Endothelial cell of umbilical vein (primary cell): ENCODE measurements around the gene MED22. TPM values are rescaled to one million over a fixed set of nuclear protein-coding genes. Genes with fewer than 3 reads are reported as not detected.

Experiments
- BruUV-seq: library from RNA; stranded (reverse); fragments of 400-500 nt; replicated peaks from 2 replicates; lab custom pipeline; 2021; lab: Mats Ljungman, UMichigan
- CTCF ChIA-PET: fragments of 300-600, 350-600 bp; sonication (Branson Sonifier 250); formaldehyde crosslinking; loops from one replicate; lab custom pipeline; 2021; ENCODE audit warnings: antibody characterized with exemption, inconsistent platforms; lab: Charles Lee
- POLR2A ChIA-PET: fragments of 300-600, 350-600 bp; sonication (Branson Sonifier 250); formaldehyde crosslinking; loops from one replicate; lab custom pipeline; 2021; ENCODE audit warnings: antibody characterized with exemption, inconsistent platforms; lab: Charles Lee
- DNase-seq: peaks from one replicate; pipeline ENCODE4 v3.0.0-alpha.2; 2011; ENCODE audit warnings: low read depth, low spot score
- FAIRE-seq: peaks from 2 replicates; lab custom pipeline; 2011; peaks lifted over from hg19 to GRCh38; lab: Jason Lieb, UNC
- H2AFZ ChIP-seq: 2 replicates; pipeline ENCODE4 v1.6.0; 2012; ENCODE audit warnings: low read depth, low read length, control low read depth, inconsistent platforms
- H3K27ac ChIP-seq: 2 replicates; pipeline ENCODE4 v1.5.1; 2011; ENCODE audit warnings: low read depth, mild to moderate bottlenecking, control low read depth, low read length, moderate library complexity; ENCODE audit not compliant: insufficient read depth
- H3K27me3 ChIP-seq, 2 experiments: 2 replicates each; pipeline versions ENCODE4 v1.6.0 to v1.6.1; 2011; ENCODE audit warnings: low read length in 2 of 2, mixed read lengths in 1 of 2; ENCODE audit not compliant: control insufficient read depth in 2 of 2, insufficient read depth in 2 of 2
- H3K36me3 ChIP-seq, 2 experiments: 2 replicates in 1 of 2; 3 replicates in 1 of 2; pipeline ENCODE4 v1.5.1; 2011; ENCODE audit warnings: low read length in 2 of 2, mild to moderate bottlenecking in 1 of 2, moderate library complexity in 1 of 2; ENCODE audit not compliant: control insufficient read depth in 2 of 2, insufficient read depth in 2 of 2; ENCODE audit errors: extremely low read depth in 1 of 2
- H3K4me1 ChIP-seq: 3 replicates; pipeline ENCODE4 v1.5.1; 2011; ENCODE audit warnings: mild to moderate bottlenecking, low read length; ENCODE audit not compliant: control insufficient read depth, insufficient read depth; ENCODE audit errors: extremely low read depth
- H3K4me2 ChIP-seq: 2 replicates; pipeline ENCODE4 v1.6.1; 2011; ENCODE audit warnings: low read length, control low read depth, mixed read lengths; ENCODE audit not compliant: insufficient read depth
- H3K4me3 ChIP-seq, 3 experiments: fragments of 200-600 bp in 1 of 3; sonication (generic), shearing (Covaris generic) in 1 of 3; replicated peaks in 1 of 3; 2 replicates each; pipeline ENCODE4 v1.5.1; 2011 to 2016; ENCODE audit warnings: control low read depth in 3 of 3, low read length in 3 of 3, mild to moderate bottlenecking in 2 of 3, inconsistent platforms in 1 of 3, low read depth in 1 of 3, moderate library complexity in 1 of 3; ENCODE audit not compliant: insufficient read depth in 1 of 3
- H3K79me2 ChIP-seq: 2 replicates; pipeline ENCODE4 v1.6.0; 2012; ENCODE audit warnings: low read length, inconsistent platforms; ENCODE audit not compliant: control insufficient read depth, insufficient read depth
- H3K9ac ChIP-seq: replicated peaks from 2 replicates; pipeline ENCODE3; 2011; ENCODE audit warnings: low read length, control low read depth; ENCODE audit not compliant: insufficient read depth; ENCODE audit errors: extremely low read depth
- H3K9me1 ChIP-seq: replicated peaks from 3 replicates; pipeline ENCODE4 v1.6.0; 2011; ENCODE audit warnings: mild to moderate bottlenecking, low read length; ENCODE audit not compliant: control insufficient read depth, insufficient read depth; ENCODE audit errors: extremely low read depth
- H3K9me3 ChIP-seq: replicated peaks from 2 replicates; pipeline ENCODE4 v1.5.1; 2012; ENCODE audit warnings: low read length, inconsistent platforms; ENCODE audit not compliant: control insufficient read depth, insufficient read depth
- H4K20me1 ChIP-seq: replicated peaks from 2 replicates; pipeline ENCODE3; 2011; ENCODE audit warnings: mild to moderate bottlenecking, low read length; ENCODE audit not compliant: control insufficient read depth, insufficient read depth; ENCODE audit errors: extremely low read depth
- CTCF ChIP-seq, 2 donors: IDR thresholded peaks; 1 replicate in 1 of 2; 2 replicates in 1 of 2; pipeline ENCODE4 v1.5.1; 2011; ENCODE audit warnings: low read length in 2 of 2, mild to moderate bottlenecking in 2 of 2, moderate library complexity in 2 of 2, control low read depth in 1 of 2, inconsistent platforms in 1 of 2, low read depth in 1 of 2; ENCODE audit not compliant: insufficient read depth in 1 of 2; ENCODE audit errors: extremely low read depth in 1 of 2
- EZH2 ChIP-seq: IDR thresholded peaks from 2 replicates; pipeline ENCODE4 v1.6.1; 2012; ENCODE audit warnings: borderline replicate concordance, low read depth, mild to moderate bottlenecking, moderate library complexity, low read length, inconsistent platforms; ENCODE audit not compliant: severe bottlenecking
- FOS ChIP-seq: IDR thresholded peaks from 2 replicates; pipeline ENCODE4 v1.6.1; 2011; ENCODE audit warnings: mild to moderate bottlenecking, low read length, moderate library complexity, borderline replicate concordance; ENCODE audit not compliant: insufficient read depth
- GATA2 ChIP-seq: IDR thresholded peaks from 2 replicates; pipeline ENCODE4 v1.7.0; 2011; ENCODE audit warnings: low read depth, mild to moderate bottlenecking, moderate library complexity, mixed read lengths, low read length; ENCODE audit not compliant: insufficient read length, insufficient read depth
- JUN ChIP-seq: IDR thresholded peaks from 2 replicates; pipeline ENCODE4 v1.6.1; 2011; ENCODE audit warnings: borderline replicate concordance, low read depth; ENCODE audit not compliant: insufficient read length, insufficient read depth
- MAX ChIP-seq: IDR thresholded peaks from 2 replicates; pipeline ENCODE4 v1.6.1; 2011; ENCODE audit not compliant: insufficient read depth, insufficient read length
- MYC ChIP-seq: IDR thresholded peaks from one replicate; pipeline ENCODE4 v1.6.1; 2011; ENCODE audit warnings: mild to moderate bottlenecking, low read depth, low read length
- POLR2A ChIP-seq: IDR thresholded peaks from 2 replicates; pipeline ENCODE4 v1.6.1; 2012; ENCODE audit warnings: low read depth, mild to moderate bottlenecking, control low read depth, low read length
- POLR2AphosphoS5 ChIP-seq: IDR thresholded peaks from 2 replicates; pipeline ENCODE4 v1.6.1; 2012; ENCODE audit warnings: low read depth, mild to moderate bottlenecking, control low read depth, low read length, moderate library complexity; ENCODE audit not compliant: insufficient read depth
- dilution Hi-C: fragments of 300-500 bp; cut with MboI; formaldehyde crosslinking; loops from one replicate; pipeline ENCODE4 v1.15.0; 2019; ENCODE audit warnings: low sequenced_read_pairs; ENCODE audit not compliant: extremely low pct_ligation_motif_present
- intact Hi-C: fragments of 100-400 bp; cut with micrococcal nuclease; formaldehyde crosslinking; loops from one replicate; pipeline ENCODE4 v1.10.0; 2022
- polyA plus RNA-seq, 4 experiments: library from polyadenylated mRNA; depleted of rRNA in 3 of 4; stranded (reverse) in 3 of 4; unstranded in 1 of 4; fragments of >200 nt; gene quantifications; 2 replicates each; pipeline versions ENCODE4 v1.2.1 to v1.2.3, GENCODE V29; 2011 to 2012; ENCODE audit warnings: missing spikeins in 1 of 4
- total RNA-seq: library from RNA; stranded (reverse); gene quantifications from 2 replicates; pipeline ENCODE4 v1.2.3, GENCODE V29; 2021

MED22 gene
- total and polyA plus RNA-seq, 2 donors (not counting 3 experiments of a cell fraction or from before 2014, with no cell fraction given), result 25.7 to 27.4 TPM

GRCh38 chr9:133306242-133307204 is 41.4 kb downstream of the MED22 start:
- no peak for TF ChIP-seq MYC
- no peak for TF ChIP-seq EZH2
- no peak for TF ChIP-seq POLR2A
- TF ChIP-seq JUN, result no peak
- TF ChIP-seq FOS, result no peak
- TF ChIP-seq GATA2, result no peak
- no peak for TF ChIP-seq POLR2AphosphoS5
- no peak for TF ChIP-seq MAX
- no peak for TF ChIP-seq CTCF (IDR thresholded peaks at IDR 0.05; ENCODE audit: extremely low read depth in 1 of 2, insufficient read depth in 1 of 2, low read depth in 1 of 2, low read length in 2 of 2)
- no peak overlapping the region for H3K27ac ChIP-seq
- dilution Hi-C loops, result no loop called here
- H3K4me2 ChIP-seq, result no peak overlapping the region
- DNase-seq, result no peak
- no peak overlapping the region for H3K9ac ChIP-seq
- intact Hi-C loops, result no loop called here
- no peaks in the 10 kb centered on the region for H3K79me2 ChIP-seq
- no peaks in the 10 kb centered on the region for H4K20me1 ChIP-seq
- no peak overlapping the region for H3K4me3 ChIP-seq
- no peaks in the 10 kb centered on the region for H3K9me1 ChIP-seq
- H3K9me3 ChIP-seq, result no peaks in the 10 kb centered on the region
- ChIA-PET POLR2A (no interaction called here), CTCF (interaction anchor here (1.2 to 2.1 kb wide), 3 partner anchors 24 to 121 kb away, joined by 5 to 7 read pairs (median 6); no protein-coding TSS in a partner anchor)
- H3K4me1 ChIP-seq, result no peaks in the 10 kb centered on the region
- H2AFZ ChIP-seq, result no peak overlapping the region
- BruUV-seq, result no TSS peak
- no peak for FAIRE-seq
- H3K36me3 ChIP-seq, result no peaks in the 10 kb centered on the region
- peaks cover 0 to 4% of the 10 kb centered on the region in 2 experiments for H3K27me3 ChIP-seq
